Measurements from ENCODE around the gene NOS3. TPM values are rescaled to one million over a fixed set of nuclear protein-coding genes. Genes with fewer than 3 reads are reported as not detected.

NOS3 gene
- total RNA-seq, 1 donor from 2014 or later: 1.0 TPM

DNA sequence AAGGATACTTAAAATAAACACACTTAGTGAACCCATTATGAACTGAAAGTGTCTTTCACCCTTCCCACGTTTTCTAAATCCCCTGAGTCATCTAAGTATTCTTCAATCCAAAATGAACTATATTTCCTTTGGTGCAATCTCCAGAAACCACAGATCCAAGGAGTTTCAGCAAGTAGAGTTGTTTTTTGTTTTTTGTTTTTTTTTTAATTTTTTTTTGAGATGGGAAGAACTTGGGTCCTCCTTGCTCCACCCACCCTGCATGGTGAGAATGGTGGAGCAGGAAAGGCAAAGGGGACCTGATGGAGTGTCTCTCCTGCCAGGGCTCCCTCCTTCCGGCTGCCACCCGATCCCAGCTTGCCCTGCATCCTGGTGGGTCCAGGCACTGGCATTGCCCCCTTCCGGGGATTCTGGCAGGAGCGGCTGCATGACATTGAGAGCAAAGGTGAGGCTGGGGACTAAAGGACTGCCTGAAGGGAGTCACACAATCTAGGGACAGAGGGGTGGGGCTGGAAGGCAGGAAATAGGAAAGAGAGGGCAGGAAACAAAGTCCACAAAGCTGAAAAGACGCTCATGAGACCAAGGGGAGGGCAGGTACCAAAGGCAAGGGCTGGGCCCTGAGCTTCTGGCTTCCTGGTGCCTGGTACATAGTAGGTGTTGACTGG, 21.3 kb downstream of the NOS3 start:
- DNase-seq (ENCODE audit: low read depth): no peak
- Histone ChIP-seq H3K27me3 (ENCODE audit: control insufficient read depth, insufficient read depth, low read length) (peaks cover 45% of the 10 kb centered on the region), H3K36me3 (ENCODE audit: control insufficient read depth, insufficient read depth, low read length) (no peaks in the 10 kb centered on the region), H3K4me3 (ENCODE audit: low read depth, low read length) (no peak overlapping the region)
- no peak for TF ChIP-seq CTCF (IDR thresholded peaks at IDR 0.05; ENCODE audit: insufficient read depth, low read length, poor library complexity, severe bottlenecking)

DNA sequence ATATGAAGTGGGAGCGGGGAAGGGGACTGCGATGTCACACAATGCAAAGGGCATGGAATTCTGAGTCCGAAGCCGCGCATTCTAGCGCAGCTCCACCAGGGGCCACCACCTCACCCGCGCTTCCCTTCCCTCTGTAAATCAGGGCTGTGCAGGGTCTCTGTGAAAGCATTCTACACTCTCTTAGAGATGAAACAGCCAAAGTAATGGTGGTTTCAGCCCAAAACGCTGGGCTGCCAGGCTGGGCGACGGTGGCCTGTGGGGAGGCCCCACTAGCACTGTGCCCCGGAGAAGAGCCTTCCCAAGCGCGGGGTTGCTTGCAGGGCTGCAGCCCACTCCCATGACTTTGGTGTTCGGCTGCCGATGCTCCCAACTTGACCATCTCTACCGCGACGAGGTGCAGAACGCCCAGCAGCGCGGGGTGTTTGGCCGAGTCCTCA, 22.1 kb downstream of the NOS3 start:
- no peak for DNase-seq (ENCODE audit: low read depth)
- Histone ChIP-seq H3K27me3 (ENCODE audit: control insufficient read depth, insufficient read depth, low read length) (peaks cover 52% of the 10 kb centered on the region), H3K36me3 (ENCODE audit: control insufficient read depth, insufficient read depth, low read length) (no peaks in the 10 kb centered on the region), H3K4me3 (ENCODE audit: low read depth, low read length) (no peak overlapping the region)
- peak; percentile 80 for TF ChIP-seq CTCF (IDR thresholded peaks at IDR 0.05; ENCODE audit: insufficient read depth, low read length, poor library complexity, severe bottlenecking)

DNA sequence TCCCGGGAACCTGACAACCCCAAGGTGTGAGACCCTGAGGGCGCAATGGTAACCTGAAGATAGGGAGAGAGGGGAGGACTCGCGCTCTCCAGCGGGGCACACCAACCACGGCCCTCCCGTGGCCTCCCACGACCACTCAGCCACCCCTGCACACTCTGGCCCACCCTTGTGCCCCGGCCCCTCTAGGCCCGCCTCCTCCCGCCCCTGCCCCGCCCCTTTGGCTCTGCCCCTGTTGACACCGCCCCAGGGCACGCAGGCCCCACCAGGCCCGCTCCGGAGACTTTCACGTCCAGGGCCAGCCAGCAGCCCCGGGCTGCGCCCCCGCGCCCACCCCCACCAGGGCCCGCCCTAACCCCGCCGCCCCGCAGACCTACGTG, 22.5 kb downstream of the NOS3 start:
- H3K27me3 ChIP-seq (ENCODE audit: control insufficient read depth, insufficient read depth, low read length): peaks cover 56% of the 10 kb centered on the region
- DNase-seq (ENCODE audit: low read depth): no peak
- no peak for TF ChIP-seq CTCF (IDR thresholded peaks at IDR 0.05; ENCODE audit: insufficient read depth, low read length, poor library complexity, severe bottlenecking)
- peak overlapping the region; percentile 24 for H3K4me3 ChIP-seq (ENCODE audit: low read depth, low read length)
- H3K36me3 ChIP-seq (ENCODE audit: control insufficient read depth, insufficient read depth, low read length): no peaks in the 10 kb centered on the region

GRCh38 chr7:151013733-151014497, 23.1 kb downstream of the NOS3 start:
- DNase-seq (ENCODE audit: low read depth): no peak
- Histone ChIP-seq H3K36me3 (ENCODE audit: control insufficient read depth, insufficient read depth, low read length) (no peaks in the 10 kb centered on the region), H3K27me3 (ENCODE audit: control insufficient read depth, insufficient read depth, low read length) (peaks cover 59% of the 10 kb centered on the region), H3K4me3 (ENCODE audit: low read depth, low read length) (peak overlapping the region; percentile 24)
- no peak for TF ChIP-seq CTCF (IDR thresholded peaks at IDR 0.05; ENCODE audit: insufficient read depth, low read length, poor library complexity, severe bottlenecking)

- no peak for TF ChIP-seq CTCF (IDR thresholded peaks at IDR 0.05; ENCODE audit: insufficient read depth, low read length, poor library complexity, severe bottlenecking)
- H3K27me3 ChIP-seq (ENCODE audit: control insufficient read depth, insufficient read depth, low read length): peaks cover 66% of the 10 kb centered on the region
- DNase-seq (ENCODE audit: low read depth): no peak
These were observed 24.1 kb downstream of the NOS3 start for GRCh38 chr7:151014950-151015349.

More at GRCh38 chr7:151014950-151015349, 24.1 kb downstream of the NOS3 start:
- Histone ChIP-seq H3K4me3 (ENCODE audit: low read depth, low read length) (no peak overlapping the region), H3K36me3 (ENCODE audit: control insufficient read depth, insufficient read depth, low read length) (no peaks in the 10 kb centered on the region)

Measured in kidney epithelial cell (primary cell).